ENCODE results near the gene IRGQ.

Gene IRGQ

DNA sequence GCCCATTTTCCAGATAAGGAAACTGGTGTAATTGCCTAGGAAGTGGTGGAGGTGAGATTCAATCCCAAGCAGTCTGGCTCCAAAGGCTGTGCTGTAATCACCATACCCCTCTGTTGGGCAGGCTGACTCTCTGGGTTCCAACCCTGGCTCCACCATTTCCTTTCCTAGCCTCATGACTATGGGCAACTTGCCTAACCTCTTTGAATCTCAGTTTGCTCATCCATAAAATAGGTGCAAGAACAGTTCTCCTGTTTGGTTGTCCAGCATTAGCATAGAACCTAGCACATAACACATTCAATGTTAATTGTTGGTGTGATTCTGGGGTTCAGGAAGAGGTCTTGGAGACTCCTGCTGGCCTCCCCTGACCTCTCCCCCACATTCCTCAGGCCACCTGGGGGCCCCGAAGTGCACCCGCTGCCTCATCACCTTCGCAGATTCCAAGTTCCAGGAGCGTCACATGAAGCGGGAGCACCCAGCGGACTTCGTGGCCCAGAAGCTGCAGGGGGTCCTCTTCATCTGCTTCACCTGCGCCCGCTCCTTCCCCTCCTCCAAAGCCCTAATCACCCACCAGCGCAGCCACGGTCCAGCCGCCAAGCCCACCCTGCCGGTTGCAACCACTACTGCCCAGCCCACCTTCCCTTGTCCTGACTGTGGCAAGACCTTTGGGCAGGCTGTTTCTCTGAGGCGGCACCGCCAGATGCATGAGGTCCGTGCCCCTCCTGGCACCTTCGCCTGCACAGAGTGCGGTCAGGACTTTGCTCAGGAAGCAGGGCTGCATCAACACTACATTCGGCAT is 2.7 kb upstream of the IRGQ start:
- peaks cover 30% of the 10 kb centered on the region for H3K4me1 Mint-ChIP-seq
- H3K9me3 Mint-ChIP-seq = no peaks in the 10 kb centered on the region
- peak overlapping the region in 2 of 3 experiments; percentile 25 to 100 for H3K27ac Mint-ChIP-seq
- H3K27me3 Mint-ChIP-seq (ENCODE audit: low read depth) = no peaks in the 10 kb centered on the region
- TF ChIP-seq, protein P1, sequence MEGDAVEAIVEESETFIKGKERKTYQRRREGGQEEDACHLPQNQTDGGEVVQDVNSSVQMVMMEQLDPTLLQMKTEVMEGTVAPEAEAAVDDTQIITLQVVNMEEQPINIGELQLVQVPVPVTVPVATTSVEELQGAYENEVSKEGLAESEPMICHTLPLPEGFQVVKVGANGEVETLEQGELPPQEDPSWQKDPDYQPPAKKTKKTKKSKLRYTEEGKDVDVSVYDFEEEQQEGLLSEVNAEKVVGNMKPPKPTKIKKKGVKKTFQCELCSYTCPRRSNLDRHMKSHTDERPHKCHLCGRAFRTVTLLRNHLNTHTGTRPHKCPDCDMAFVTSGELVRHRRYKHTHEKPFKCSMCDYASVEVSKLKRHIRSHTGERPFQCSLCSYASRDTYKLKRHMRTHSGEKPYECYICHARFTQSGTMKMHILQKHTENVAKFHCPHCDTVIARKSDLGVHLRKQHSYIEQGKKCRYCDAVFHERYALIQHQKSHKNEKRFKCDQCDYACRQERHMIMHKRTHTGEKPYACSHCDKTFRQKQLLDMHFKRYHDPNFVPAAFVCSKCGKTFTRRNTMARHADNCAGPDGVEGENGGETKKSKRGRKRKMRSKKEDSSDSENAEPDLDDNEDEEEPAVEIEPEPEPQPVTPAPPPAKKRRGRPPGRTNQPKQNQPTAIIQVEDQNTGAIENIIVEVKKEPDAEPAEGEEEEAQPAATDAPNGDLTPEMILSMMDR (IDR thresholded peaks at IDR 0.05; ENCODE audit: unreplicated experiment in 3 of 3) = no peak
- H3K36me3 Mint-ChIP-seq (ENCODE audit: low read depth) = peaks cover 16% of the 10 kb centered on the region
- H3K4me3 Mint-ChIP-seq = peak overlapping the region; percentile 94 to 98 (median 96)

DNA sequence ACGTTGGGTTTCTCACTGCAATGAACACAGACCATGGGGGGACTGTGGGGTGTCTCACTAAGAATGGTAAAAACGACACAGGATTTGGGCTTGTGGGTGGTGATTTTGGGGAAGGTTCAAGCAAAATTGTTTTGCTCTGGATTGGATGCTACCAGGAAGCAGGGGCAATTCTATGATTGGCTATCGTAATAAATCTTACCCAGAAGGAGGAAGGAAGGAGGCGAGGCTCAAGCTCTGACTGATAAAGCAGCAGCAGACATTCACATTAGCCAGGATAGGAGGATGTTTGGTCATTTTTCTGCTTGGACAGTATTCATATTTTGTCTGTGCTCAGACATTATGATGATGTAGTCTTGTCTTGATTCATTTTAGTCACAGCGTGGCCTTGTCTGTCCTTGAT is 1.9 kb upstream of the IRGQ start:
- TF ChIP-seq, protein P1 (IDR thresholded peaks at IDR 0.05; ENCODE audit: unreplicated experiment in 3 of 3) = no peak
- Mint-ChIP-seq H3K36me3 (ENCODE audit: low read depth) (peaks cover 22% of the 10 kb centered on the region), H3K27me3 (ENCODE audit: low read depth) (no peaks in the 10 kb centered on the region), H3K4me3 (peak overlapping the region; percentile 94 to 98 (median 96)), H3K4me1 (peaks cover 35% of the 10 kb centered on the region), H3K27ac (peak overlapping the region; percentile 100), H3K9me3 (no peaks in the 10 kb centered on the region)

DNA sequence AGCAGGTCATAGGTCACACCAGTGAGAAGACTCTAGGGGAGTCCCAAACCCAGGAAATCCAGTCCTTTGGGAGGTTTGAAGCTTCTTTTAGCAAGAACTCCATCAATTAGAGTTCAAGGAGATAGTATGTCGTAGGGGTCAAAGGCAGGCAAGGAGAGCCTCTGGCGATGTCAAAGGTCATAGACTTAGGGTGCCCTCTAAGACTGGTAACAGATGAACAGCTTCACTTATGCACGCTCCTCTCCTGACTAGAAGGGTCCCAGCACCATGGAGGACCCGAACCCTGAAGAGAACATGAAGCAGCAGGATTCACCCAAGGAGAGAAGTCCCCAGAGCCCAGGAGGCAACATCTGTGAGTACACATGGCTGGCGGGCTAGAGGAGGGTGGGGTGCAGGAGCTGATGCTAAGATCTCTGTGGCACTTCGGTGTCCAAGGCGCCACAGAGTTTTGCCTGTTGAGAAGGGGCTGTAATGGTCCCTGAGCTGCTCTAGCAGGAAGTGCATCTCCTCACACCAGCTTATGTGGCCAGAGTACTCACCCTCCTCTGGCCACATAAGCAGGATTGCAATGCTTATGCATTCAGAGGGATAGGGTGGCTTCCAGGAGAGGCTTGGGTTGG is 1.0 kb upstream of the IRGQ start:
- Mint-ChIP-seq H3K4me1 (peaks cover 35% of the 10 kb centered on the region), H3K9me3 (no peaks in the 10 kb centered on the region), H3K27ac (peak overlapping the region; percentile 100), H3K27me3 (ENCODE audit: low read depth) (no peaks in the 10 kb centered on the region), H3K4me3 (peak overlapping the region; percentile 94 to 98 (median 96)), H3K36me3 (ENCODE audit: low read depth) (peaks cover 26% of the 10 kb centered on the region)
- TF ChIP-seq, protein P1 (IDR thresholded peaks at IDR 0.05; ENCODE audit: unreplicated experiment in 3 of 3) = no peak

DNA sequence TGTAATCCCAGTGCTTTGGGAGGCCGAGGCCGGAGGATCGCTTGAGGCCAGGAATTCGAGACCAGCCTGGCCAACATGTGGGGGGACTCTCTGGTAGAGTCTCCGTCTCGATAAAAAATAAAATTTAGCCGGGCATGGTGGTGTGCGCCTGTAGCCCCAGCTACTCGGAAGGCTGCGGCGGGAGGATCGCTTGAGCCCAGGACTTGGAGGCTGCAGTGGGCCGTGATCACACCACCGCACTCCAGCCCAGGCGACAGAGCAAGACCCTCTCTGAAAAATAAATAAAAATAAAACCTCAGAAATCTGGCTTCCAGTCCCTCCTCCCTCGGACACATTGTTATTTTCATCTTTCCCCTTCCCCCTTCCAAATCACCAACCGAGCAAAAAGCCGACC is 332 bp downstream of the IRGQ start:
- Mint-ChIP-seq H3K27me3 (ENCODE audit: low read depth) (no peaks in the 10 kb centered on the region), H3K9me3 (no peaks in the 10 kb centered on the region), H3K4me1 (peaks cover 38% of the 10 kb centered on the region), H3K4me3 (peak overlapping the region; percentile 94 to 98 (median 96)), H3K27ac (peak overlapping the region; percentile 100), H3K36me3 (ENCODE audit: low read depth) (peaks cover 27% of the 10 kb centered on the region)
- TF ChIP-seq, protein P1 (IDR thresholded peaks at IDR 0.05; ENCODE audit: unreplicated experiment in 3 of 3) = no peak

DNA sequence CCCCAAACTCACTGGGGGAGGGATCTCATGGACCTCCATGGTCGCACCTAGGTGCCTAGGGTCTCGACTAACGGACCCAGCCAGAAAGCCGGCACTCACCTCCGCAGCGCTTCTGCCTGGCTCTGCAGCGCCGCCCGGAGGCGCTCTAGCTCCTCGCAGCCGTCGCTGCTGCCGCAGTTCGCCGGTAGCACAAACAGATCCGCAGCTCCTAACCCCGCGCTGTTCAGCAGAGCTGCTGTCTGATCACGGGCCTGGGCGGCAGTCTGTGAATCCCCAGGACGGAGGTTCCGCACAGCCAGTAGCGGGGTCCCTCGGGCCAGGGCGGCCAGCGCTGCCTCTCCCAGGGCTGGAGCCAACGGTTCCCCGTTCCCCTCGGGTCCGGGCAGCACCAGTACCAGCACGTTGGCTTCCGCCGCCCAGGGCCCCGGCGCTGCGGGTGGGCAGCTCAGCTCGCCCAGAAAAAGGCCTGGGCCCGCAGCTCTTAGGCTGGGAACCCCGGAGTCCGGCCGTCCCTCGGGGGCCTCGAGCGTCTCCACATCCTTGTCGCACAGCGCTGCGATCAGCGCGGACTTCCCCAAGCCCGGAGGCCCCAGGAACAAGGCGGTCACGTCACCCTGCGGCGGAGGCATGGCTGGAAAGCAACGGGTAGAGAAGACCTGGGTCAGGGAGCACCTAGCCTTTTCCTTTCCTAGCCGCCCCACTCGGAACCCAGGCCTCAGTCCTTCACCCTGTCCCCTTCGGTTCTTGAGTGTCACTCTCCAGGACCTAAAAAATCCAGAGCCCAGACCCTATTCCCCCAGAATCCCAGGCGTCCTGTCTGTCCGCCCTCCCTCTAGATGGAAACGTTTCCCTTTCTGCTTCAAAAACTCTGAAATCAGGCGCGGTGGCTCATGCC is 977 bp downstream of the IRGQ start:
- Mint-ChIP-seq H3K36me3 (ENCODE audit: low read depth) (peaks cover 31% of the 10 kb centered on the region), H3K27me3 (ENCODE audit: low read depth) (no peaks in the 10 kb centered on the region), H3K27ac (peak overlapping the region; percentile 100), H3K9me3 (no peaks in the 10 kb centered on the region), H3K4me3 (peak overlapping the region; percentile 94 to 98 (median 96)), H3K4me1 (peaks cover 41% of the 10 kb centered on the region)
- TF ChIP-seq, protein P1 (IDR thresholded peaks at IDR 0.05; ENCODE audit: unreplicated experiment in 3 of 3) = peak; percentile 70 to 79 (median 72)
